Erythroblast (primary cell): ENCODE data around the gene CORIN.

ENCODE experiments used
- GATA1 ChIP-seq: IDR thresholded peaks from 2 replicates; pipeline ENCODE4 v1.6.1; 2011; ENCODE audit warnings: low read depth, mild to moderate bottlenecking, control low read depth, low read length, moderate library complexity
- POLR2A ChIP-seq: IDR thresholded peaks from 2 replicates; pipeline ENCODE4 v1.6.1; 2011; ENCODE audit warnings: mild to moderate bottlenecking, low read length

GRCh38 chr4:47703008-47703407 lies 134.9 kb downstream of the CORIN start:
- TF ChIP-seq POLR2A (no peak), GATA1 (no peak)
